Hematopoietic multipotent progenitor cell treated with erythropoietin and hydrocortisone succinate and interleukin-3 and kit ligand, for 17 days (in vitro differentiated cells): ENCODE data around the gene S100P.
"Not testable (repeated sequence)": the region's sequence is repeated elsewhere in the genome, so short reads cannot be mapped to it uniquely, and the experiment has no call there.

Experiments used
- DNase-seq: peaks from one replicate; pipeline ENCODE4 v3.0.0-alpha.2; 2015; ENCODE audit warnings: low spot score

Gene S100P

DNA sequence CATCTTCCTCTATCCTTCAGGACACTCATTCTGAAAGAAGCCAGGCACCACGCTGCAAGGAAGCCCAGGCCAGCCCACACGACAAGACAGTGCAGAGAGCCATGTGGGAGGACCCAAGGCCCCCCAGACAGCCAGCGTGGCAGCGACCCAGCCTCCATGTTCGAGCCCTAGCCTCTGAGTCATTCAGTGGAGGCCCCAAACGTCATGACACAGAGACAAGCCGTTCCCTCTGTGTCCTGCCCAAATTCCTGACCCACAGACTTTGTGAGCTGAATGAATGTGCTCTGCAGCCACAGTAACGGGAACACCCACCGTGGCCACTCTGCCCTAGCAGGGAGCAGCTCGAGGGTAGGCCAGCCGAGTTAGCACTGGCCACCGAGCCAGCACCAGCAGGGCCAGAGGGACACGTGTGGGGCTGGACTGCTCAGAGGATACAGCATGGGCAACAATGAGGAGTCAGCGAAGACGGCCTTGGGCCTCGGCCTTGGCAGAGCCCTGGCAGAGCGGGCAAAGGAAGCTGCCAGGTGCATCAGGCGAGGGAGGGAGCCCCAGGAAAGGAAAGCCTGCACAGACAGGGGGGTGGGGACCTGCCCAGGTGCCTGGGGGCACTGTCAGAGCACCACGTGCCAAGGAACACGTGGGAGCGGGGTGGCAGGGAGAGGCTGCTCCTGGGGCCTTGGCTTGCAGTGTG, 30.9 kb downstream of the S100P start:
- DNase-seq, result no peak

DNA sequence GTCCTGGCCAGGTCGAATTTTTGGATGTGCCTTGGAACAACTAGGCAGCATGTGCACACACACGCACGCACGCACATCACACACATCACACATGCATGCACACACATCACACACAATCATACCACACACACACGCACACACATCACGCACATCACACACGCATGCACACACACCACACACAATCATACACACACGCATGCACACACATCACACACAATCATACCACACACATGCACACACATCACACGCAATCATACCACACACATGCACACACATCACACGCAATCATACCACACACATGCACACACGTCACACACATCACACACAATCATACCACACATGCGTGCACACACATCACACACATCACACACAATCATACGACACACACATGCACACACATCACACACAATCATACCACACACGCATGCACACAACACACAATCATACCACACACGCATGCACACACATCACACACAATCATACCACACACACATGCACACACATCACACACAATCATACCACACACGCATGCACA, 31.8 kb downstream of the S100P start:
- DNase-seq, result not testable (repeated sequence)

- DNase-seq, result no peak
These were observed 33.6 kb downstream of the S100P start for GRCh38 chr4:6727081-6727942.

- peak; percentile 31 for DNase-seq
These were observed 34.2 kb downstream of the S100P start for GRCh38 chr4:6727943-6728250.

DNA sequence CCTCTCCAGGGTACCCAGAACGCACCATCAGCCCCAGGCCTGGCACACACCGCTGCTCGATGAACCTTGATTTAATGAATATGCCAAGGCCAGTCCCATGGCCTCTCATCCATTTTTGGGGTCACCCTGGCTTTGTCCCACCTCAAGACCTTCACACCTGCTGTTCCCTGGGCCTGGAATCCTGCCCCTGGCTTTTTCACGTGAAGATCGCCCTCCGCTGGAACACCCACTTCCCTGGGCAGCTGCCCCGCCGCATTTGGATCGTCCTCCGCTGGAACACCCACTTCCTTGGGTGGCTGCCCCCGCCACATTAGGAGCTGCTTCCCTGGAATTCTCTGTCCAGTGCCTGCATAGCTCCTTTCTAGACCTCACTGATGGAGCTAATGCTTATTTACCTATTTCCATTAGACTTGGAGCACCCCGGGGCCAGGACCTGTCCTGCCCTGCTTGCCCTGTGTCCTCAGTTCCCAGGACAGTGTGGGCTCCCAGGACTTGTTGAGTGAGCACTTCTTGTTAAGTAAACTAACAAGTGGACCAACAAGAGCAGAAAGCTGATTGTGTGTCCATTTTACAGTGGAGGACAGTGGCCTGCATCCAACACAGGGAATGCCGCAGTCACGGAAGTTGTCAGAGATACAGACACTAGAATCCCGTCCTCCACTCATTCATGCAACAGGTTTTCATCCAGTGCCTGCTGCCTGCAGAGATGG, 34.8 kb downstream of the S100P start:
- DNase-seq, result peak; percentile 33

DNA sequence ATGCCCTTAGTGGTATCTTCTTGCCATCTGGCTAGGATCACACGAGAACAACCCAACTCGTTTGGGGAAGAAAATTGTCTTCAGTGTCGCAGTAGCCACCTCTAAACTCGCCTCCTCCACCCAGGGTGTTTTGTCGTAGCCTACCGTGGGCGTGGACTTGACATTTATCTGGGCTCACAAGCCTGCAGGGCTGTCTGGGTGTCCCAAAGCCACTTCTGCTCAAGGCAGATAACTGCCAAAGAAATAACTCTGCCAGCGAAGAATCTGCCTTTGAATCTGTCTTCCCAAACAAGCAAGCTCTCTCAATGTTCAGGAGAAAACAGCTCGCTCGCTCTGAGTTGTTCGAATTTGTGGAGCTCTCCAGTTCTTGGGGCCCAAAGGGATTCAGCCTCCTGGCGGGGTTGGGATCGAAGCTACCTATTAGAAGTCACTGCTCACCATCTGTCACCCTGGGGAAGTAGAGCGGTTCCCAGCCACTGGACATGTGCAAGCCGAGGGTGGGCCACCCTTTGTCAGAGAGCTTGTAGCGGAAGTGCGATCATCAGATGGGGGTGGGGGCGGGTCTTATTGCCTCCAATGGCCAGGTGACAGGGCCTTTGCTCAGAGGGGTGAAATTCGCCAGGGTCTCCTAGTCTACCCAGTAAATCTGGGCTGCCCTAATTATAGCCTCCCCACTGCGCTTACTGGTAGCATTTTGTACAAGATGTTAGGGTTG, 37.1 kb downstream of the S100P start:
- DNase-seq, result peak; percentile 98

GRCh38 chr4:6731318-6731675, 37.6 kb downstream of the S100P start:
- DNase-seq, result peak; percentile 61

GRCh38 chr4:6731780-6732179, 38.1 kb downstream of the S100P start:
- peak; percentile 47 for DNase-seq

- peak; percentile 96 for DNase-seq
These were observed 39.0 kb downstream of the S100P start for GRCh38 chr4:6732441-6733357.

DNA sequence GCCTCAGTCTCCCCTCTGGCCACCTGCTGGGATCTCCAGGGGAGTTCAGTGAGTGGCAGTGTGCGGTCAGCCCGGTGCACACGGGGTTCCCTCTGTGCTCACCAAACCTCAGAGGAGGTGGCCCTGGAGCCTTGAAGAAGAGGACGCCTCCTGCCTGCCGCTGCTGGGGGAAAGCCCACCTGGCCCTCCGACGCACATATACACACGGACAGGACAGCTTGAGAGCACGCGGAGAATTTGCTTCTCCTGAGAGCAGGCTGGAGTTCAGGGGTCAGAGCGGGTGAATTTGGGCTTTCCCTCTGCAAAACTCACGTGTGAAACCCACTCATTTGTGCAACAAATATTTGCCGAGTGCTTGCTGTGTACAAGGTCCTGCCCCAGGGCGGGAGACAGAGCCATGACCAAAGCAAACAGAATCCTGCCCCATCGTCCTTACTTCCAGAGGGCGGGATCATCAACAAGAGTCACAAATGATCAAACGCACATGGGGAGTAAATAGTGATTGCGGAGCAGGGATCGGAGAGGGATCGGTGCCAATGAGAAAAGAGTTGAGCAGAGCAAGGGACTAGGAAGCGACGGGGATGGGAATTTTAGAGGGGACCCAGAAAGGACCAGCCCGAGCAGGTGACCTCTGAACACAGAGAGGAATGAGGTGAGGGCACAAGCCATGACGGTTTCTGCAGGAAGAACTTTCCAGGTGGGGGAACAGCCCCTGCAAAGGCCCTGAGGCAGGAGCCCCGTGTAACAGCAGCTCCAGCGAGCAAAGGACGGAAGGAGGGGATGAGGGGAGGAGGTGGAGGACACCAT, 39.9 kb downstream of the S100P start:
- peak; percentile 64 for DNase-seq

GRCh38 chr4:6734165-6734786, 40.6 kb downstream of the S100P start:
- DNase-seq, result no peak

- no peak for DNase-seq
These were observed 46.2 kb downstream of the S100P start for GRCh38 chr4:6739920-6740319.

DNA sequence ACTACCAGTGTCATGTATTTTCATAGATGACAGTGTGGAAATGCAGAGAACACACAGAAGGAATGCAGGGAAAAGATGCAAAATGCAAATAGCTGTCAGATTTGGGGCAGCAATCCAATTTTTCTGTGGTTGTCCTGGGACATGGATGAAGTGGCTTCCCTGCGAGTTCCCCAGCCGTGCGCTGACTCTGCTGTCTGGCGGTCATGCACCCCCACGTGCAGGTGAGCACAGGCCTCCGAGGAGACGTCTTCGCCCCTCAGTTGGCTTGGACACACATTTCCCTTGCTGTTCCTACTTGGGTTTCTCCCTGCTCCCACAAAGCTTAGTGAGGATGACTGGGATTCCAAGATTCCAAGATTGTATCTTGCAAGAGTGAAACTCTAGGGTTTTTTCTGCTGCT, 46.7 kb downstream of the S100P start:
- DNase-seq, result no peak

GRCh38 chr4:6742507-6742906, 48.8 kb downstream of the S100P start:
- no peak for DNase-seq

DNA sequence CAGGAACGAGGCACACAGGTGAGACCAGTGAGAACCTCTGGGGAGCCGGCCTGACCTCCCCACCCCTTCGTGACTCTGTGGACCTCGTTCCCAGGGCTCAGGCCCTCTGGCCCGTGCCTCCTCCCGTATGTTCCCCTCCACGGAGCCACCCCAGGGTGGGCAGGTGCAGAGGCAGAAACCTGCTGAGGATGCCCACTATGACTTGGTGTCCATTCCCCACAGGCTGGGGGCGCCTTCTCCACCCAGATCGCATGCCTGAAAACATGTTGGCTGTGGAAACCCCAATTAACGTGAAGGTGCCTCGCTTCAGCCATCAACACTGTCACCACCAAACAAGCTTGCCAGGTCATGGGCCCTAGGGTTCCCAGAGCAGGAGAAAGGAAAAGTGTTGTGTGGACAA, 49.3 kb downstream of the S100P start:
- no peak for DNase-seq
